Measurements from ENCODE around the gene BTBD9.

GRCh38 chr6:38151580-38152500 lies 487.9 kb downstream of the BTBD9 start:
- TF ChIP-seq CTCF (IDR thresholded peaks at IDR 0.05; ENCODE audit: poor library complexity) (no peak), EZH2 (IDR thresholded peaks at IDR 0.05; ENCODE audit: borderline replicate concordance) (no peak), EZH2phosphoT487 (IDR thresholded peaks at IDR 0.05; ENCODE audit: low read depth, severe bottlenecking, unreplicated experiment) (no peak)

Data from hepatocyte (in vitro differentiated cells).